Liver (tissue), 3 donors: ENCODE measurements around the gene SEC14L6.

Experiments
- HNF4A ChIP-seq, 2 donors: conservative IDR thresholded peaks; 2 replicates each; pipeline ENCODE4 v1.6.1; 2016; ENCODE audit warnings: antibody characterized with exemption in 2 of 2, mild to moderate bottlenecking in 2 of 2
- HNF4G ChIP-seq: IDR thresholded peaks from 2 replicates; pipeline ENCODE4 v1.6.1; 2016; ENCODE audit warnings: antibody characterized with exemption
- JUND ChIP-seq, 2 donors: IDR thresholded peaks; 2 replicates each; pipeline ENCODE4 v1.6.1; 2016; ENCODE audit warnings: antibody characterized with exemption in 2 of 2
- RAD21 ChIP-seq, 2 donors: IDR thresholded peaks; 2 replicates each; pipeline ENCODE4 v1.6.1; 2016; ENCODE audit warnings: antibody characterized with exemption in 2 of 2, mild to moderate bottlenecking in 2 of 2
- SP1 ChIP-seq: IDR thresholded peaks from 2 replicates; pipeline ENCODE4 v1.6.1; 2018; ENCODE audit warnings: antibody characterized with exemption, mild to moderate bottlenecking
- TAF1 ChIP-seq: conservative IDR thresholded peaks from 2 replicates; pipeline ENCODE4 v1.6.1; 2016; ENCODE audit warnings: antibody characterized with exemption, mild to moderate bottlenecking
- YY1 ChIP-seq: IDR thresholded peaks from 2 replicates; pipeline ENCODE4 v1.6.1; 2016; ENCODE audit warnings: antibody characterized with exemption, mild to moderate bottlenecking
- TF ChIP-seq, protein P1 (sequence below): fragments of 150-350 bp; IDR thresholded peaks from 2 replicates; pipeline ENCODE4 v1.5.1; 2017; ENCODE audit warnings: improper control_type of control experiment, low read depth, low read length; ENCODE audit not compliant: missing input control
- TF ChIP-seq, protein P2 (sequence below): IDR thresholded peaks from 2 replicates; pipeline ENCODE4 v1.6.1; 2016; ENCODE audit warnings: antibody characterized with exemption
- TF ChIP-seq, protein P3 (sequence below): IDR thresholded peaks from 2 replicates; pipeline ENCODE4 v1.6.1; 2016; ENCODE audit warnings: antibody characterized with exemption
- TF ChIP-seq, protein P4 (sequence below): IDR thresholded peaks from 2 replicates; pipeline ENCODE4 v1.6.1; 2016; ENCODE audit warnings: antibody characterized with exemption
- TF ChIP-seq, protein P5 (sequence below): IDR thresholded peaks from 2 replicates; pipeline ENCODE4 v1.6.1; 2016; ENCODE audit warnings: antibody characterized with exemption, mild to moderate bottlenecking
- donor health status: healthy.
- donor health status: healthy.

DNA sequence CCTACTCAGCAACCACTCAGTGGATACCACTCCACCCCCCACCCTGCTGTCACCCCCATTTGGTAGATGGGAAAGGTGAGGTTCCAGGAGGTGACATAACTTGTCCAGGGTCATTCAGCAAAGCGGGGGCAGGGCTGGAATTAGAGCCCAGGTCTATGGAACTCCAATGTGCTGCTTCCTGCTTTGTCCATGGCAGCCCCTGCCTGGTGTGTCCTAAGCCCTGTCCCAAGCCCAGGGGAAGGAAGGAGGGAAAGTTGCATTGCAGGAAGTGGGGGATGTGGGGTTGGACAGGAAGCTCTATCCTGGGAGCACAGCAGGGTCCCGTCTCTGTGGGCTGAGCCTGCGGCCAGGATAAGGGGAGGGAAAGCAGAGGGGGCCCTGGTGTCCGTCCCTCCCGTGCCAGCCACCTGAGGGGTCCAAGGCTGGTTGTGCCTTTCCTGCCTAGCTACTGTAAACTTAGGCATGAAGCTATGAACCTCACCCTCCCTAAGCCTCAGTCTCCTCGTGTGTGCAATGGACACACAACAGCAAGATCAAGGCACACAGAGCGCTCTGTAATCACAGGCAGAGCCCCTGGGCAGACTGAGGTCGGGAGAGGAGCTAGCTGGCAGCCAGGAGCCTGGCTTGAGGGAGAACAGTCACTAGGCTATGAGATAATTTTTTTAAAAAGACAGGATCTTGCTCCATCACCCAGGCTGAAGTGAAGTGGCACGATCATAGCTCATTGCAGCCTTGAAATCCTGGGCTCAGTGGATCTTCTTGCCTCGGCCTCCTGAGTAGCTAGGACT lies 15.1 kb upstream of the SEC14L6 start:
- TF ChIP-seq RAD21 (IDR thresholded peaks at IDR 0.05) (no peak), JUND (IDR thresholded peaks at IDR 0.05) (no peak), TAF1 (no peak), YY1 (no peak), SP1 (no peak), HNF4G (no peak), HNF4A (conservative IDR thresholded peaks at IDR 0.05) (no peak)
- TF ChIP-seq, protein P1, sequence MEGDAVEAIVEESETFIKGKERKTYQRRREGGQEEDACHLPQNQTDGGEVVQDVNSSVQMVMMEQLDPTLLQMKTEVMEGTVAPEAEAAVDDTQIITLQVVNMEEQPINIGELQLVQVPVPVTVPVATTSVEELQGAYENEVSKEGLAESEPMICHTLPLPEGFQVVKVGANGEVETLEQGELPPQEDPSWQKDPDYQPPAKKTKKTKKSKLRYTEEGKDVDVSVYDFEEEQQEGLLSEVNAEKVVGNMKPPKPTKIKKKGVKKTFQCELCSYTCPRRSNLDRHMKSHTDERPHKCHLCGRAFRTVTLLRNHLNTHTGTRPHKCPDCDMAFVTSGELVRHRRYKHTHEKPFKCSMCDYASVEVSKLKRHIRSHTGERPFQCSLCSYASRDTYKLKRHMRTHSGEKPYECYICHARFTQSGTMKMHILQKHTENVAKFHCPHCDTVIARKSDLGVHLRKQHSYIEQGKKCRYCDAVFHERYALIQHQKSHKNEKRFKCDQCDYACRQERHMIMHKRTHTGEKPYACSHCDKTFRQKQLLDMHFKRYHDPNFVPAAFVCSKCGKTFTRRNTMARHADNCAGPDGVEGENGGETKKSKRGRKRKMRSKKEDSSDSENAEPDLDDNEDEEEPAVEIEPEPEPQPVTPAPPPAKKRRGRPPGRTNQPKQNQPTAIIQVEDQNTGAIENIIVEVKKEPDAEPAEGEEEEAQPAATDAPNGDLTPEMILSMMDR, result no peak
- TF ChIP-seq, protein P2, sequence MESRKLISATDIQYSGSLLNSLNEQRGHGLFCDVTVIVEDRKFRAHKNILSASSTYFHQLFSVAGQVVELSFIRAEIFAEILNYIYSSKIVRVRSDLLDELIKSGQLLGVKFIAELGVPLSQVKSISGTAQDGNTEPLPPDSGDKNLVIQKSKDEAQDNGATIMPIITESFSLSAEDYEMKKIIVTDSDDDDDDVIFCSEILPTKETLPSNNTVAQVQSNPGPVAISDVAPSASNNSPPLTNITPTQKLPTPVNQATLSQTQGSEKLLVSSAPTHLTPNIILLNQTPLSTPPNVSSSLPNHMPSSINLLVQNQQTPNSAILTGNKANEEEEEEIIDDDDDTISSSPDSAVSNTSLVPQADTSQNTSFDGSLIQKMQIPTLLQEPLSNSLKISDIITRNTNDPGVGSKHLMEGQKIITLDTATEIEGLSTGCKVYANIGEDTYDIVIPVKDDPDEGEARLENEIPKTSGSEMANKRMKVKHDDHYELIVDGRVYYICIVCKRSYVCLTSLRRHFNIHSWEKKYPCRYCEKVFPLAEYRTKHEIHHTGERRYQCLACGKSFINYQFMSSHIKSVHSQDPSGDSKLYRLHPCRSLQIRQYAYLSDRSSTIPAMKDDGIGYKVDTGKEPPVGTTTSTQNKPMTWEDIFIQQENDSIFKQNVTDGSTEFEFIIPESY, result no peak
- TF ChIP-seq, protein P3, sequence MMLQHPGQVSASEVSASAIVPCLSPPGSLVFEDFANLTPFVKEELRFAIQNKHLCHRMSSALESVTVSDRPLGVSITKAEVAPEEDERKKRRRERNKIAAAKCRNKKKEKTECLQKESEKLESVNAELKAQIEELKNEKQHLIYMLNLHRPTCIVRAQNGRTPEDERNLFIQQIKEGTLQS, result no peak
- TF ChIP-seq, protein P4, sequence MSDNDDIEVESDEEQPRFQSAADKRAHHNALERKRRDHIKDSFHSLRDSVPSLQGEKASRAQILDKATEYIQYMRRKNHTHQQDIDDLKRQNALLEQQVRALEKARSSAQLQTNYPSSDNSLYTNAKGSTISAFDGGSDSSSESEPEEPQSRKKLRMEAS, result no peak
- TF ChIP-seq, protein P5, sequence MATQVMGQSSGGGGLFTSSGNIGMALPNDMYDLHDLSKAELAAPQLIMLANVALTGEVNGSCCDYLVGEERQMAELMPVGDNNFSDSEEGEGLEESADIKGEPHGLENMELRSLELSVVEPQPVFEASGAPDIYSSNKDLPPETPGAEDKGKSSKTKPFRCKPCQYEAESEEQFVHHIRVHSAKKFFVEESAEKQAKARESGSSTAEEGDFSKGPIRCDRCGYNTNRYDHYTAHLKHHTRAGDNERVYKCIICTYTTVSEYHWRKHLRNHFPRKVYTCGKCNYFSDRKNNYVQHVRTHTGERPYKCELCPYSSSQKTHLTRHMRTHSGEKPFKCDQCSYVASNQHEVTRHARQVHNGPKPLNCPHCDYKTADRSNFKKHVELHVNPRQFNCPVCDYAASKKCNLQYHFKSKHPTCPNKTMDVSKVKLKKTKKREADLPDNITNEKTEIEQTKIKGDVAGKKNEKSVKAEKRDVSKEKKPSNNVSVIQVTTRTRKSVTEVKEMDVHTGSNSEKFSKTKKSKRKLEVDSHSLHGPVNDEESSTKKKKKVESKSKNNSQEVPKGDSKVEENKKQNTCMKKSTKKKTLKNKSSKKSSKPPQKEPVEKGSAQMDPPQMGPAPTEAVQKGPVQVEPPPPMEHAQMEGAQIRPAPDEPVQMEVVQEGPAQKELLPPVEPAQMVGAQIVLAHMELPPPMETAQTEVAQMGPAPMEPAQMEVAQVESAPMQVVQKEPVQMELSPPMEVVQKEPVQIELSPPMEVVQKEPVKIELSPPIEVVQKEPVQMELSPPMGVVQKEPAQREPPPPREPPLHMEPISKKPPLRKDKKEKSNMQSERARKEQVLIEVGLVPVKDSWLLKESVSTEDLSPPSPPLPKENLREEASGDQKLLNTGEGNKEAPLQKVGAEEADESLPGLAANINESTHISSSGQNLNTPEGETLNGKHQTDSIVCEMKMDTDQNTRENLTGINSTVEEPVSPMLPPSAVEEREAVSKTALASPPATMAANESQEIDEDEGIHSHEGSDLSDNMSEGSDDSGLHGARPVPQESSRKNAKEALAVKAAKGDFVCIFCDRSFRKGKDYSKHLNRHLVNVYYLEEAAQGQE, result no peak
